HG03064 (cell line): ENCODE measurements around the gene MTRF1L.
"Not testable (repeated sequence)": the region's sequence is repeated elsewhere in the genome, so short reads cannot be mapped to it uniquely, and the experiment has no call there.

ENCODE experiments used
- ATAC-seq: cut with Tn5 transposase; IDR thresholded peaks from one replicate; pipeline ENCODE4 v1.9.1; 2021; ENCODE audit warnings: low read depth; ENCODE audit not compliant: unreplicated experiment

Gene MTRF1L

DNA sequence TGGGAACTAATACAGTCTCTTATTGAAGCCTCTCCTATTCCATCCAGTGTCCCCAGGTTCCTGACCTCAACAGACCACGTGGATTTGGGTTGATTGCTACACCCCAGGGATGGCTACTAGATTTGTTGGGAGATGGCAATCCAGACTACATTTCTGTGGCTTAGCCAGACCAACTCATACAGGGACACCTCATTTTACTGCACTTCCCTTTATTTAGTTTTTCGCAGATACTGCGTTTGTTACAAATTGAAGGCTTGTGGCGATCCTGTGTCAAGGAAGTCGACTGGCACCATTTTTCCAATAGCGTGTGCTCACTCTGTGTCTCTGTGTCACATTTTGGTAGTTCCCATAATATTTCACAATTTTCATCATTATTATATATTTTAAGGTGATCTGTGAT lies 10.3 kb upstream of the MTRF1L start:
- no peak for ATAC-seq

- peak; percentile 0 for ATAC-seq
Measured at GRCh38 chr6:153003366-153003690, 819 bp upstream of the MTRF1L start.

GRCh38 chr6:153001767-153002612 lies 519 bp downstream of the MTRF1L start:
- peak; percentile 19 for ATAC-seq

- not testable (repeated sequence) for ATAC-seq
Measured at GRCh38 chr6:153000790-153001189, 1.7 kb downstream of the MTRF1L start.

DNA sequence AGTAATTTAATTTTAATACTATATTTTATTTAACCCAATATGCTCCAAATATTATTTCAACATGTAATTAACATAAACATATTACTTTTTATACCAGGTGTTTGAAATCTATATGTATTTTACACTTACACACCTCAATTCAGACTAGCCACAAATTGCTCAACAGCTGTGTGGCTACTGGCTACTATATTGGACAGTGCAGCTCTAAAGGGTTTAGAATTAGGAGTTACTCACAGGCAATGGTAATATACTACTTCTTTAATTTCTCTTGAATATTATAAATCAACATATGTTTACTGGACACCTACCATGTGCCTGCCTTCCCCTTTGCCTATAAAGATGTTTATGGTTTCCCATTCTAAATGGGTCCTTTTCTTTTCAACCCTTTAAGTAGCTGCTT lies 2.3 kb downstream of the MTRF1L start:
- no peak for ATAC-seq

- ATAC-seq = not testable (repeated sequence)
Measured at GRCh38 chr6:152999538-152999937, 3.0 kb downstream of the MTRF1L start.

- no peak for ATAC-seq
Measured at GRCh38 chr6:152993847-152994246, 8.7 kb downstream of the MTRF1L start.

DNA sequence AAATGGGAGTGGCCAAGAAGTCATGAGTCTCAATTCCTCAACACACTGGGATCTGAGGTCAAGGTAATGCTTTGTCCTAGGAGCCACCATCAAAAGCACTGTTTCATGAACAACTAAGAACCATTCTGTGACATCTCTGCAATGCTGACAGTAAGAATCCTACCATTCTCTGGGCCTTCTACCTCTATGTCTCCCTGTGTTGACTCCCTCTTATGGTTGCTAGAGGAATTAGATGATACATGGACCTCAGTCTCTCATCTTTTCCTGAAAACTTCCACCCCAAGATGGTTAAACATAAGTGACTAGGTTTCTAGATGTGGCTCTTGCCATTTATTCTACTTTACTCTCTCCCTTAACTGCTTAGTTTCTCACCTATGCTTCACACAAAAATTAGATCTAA lies 9.1 kb downstream of the MTRF1L start:
- ATAC-seq = no peak

DNA sequence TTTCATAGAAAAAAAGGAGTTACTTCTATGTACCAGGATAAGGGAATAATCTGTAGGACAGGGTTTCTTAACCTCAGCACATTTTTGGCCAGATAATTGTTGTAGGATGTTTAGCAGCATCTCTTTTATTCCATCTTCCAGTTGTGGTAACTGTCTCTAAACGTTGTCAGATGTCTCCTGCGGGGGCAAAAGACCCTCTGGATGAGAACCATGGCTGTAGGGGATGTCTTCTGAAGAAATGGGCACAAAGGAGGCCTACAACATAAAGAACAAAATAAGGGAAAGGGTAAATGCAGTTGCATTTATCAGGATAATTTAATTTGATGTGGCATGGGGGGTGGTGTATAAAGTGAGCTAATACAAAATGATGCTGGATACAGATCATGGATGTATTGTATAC lies 15.5 kb downstream of the MTRF1L start:
- no peak for ATAC-seq

GRCh38 chr6:152985300-152985699 lies 17.2 kb downstream of the MTRF1L start:
- not testable (repeated sequence) for ATAC-seq

DNA sequence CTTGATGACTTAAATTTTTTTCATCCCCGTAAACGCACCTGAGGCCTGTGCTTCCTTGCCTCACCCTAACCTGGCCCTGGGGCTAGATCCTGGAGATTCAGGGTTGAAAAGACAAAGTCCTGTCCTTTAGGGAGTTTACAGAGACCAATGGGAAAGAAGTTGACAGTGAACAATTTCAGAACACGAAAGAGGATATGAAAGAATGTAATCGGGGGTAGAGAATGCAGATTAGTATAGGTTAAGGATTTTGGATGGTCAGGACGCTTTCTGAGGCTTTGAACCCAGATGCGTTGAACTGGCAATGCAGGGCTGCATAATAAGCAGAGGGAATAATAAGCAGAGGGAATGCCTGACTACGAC lies 18.0 kb downstream of the MTRF1L start:
- peak; percentile 31 for ATAC-seq

- peak; percentile 21 for ATAC-seq
Measured at GRCh38 chr6:152983637-152984512, 18.6 kb downstream of the MTRF1L start.

- ATAC-seq = peak; percentile 77
Measured at GRCh38 chr6:152982904-152983636, 19.4 kb downstream of the MTRF1L start, which contains the start of gene FBXO5. FBXO5 (minus strand) TSS chr6:152983041; CDS start chr6:152982959, 82 bp downstream.

DNA sequence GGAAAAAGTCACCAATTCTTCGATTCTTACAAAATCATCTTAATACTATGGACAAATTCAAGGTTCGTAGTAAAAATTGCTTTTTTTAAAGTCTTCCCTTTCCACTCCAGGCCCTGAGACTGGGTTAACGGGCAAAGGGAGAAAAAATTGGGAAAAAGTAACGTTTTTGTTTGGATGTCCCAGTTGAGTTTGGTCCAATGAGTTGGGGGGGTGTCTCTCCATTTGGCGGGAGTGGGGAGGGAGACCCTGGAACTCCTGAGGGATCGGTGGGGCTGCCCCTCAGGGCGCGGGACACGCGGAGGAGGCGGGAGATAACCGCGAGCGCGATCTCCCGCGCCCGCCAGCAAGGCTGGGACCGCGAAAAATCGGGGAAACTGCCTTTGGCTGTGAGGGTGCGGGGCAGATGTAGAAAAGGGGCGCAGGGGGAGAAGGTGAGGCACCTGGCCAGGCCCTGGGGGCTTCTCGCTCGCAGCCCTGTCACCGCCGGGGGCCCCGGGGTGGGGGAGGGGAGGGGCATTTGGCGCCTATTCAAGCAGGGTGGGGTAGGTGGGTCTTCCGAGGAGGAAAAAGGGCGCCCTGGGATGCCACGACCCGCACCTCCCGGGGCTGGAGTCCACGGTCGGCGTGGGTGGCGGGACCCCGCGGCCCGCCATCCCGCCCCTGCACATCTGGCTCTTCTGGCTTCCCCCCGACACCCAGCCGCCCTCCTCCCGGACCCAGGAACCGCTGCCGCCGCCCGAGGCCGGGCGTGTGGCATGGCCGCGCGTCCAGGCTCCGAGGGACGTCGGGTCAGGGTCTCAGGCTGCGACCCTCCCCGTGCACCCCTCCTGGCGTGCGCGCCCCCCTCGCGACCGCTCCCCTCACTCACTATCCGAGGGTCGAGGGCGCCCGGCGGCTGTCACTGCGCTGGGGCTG lies 20.3 kb downstream of the MTRF1L start:
- ATAC-seq = peak; percentile 1

DNA sequence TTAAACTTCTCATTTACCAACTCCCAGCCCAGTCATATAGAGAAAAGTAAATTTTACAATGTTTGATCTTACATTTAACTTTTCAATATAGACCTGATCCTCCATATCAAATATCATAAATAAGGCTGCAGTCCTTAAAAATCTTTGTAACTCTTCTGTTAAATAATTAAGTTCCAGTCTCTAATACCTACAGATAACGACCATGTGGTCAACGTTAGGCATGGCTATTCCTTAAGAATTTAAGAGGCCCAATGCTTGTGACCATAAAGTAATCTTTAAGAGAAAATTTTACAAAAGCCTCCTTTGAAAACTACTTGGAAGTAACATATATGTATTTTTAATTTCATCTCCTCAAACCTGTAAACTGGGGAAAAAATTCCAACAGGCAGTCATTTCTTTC lies 21.3 kb downstream of the MTRF1L start:
- no peak for ATAC-seq

GRCh38 chr6:152980656-152981055 lies 21.9 kb downstream of the MTRF1L start:
- no peak for ATAC-seq

DNA sequence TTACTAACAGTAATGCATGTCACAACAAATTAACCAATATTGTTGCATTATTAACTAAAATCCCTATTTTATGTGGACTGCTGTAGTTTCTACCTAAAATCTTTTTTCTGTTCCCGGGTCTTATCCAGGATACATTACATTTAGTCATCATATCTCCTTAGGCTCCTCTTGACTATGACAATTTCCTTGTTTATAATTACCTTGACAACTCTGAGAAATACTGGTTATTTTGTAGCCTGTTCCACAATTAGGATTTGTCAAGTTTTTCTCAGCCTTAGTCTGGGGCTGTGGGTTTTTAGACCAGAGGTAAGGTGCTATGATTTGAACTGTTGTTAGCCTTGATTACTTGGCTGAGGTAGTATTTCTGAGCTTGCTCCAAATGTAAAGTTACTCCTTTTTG lies 23.4 kb downstream of the MTRF1L start:
- ATAC-seq = no peak

- no peak for ATAC-seq
Measured at GRCh38 chr6:152978058-152978457, 24.5 kb downstream of the MTRF1L start.

GRCh38 chr6:152977556-152977955 lies 25.0 kb downstream of the MTRF1L start:
- ATAC-seq = no peak

DNA sequence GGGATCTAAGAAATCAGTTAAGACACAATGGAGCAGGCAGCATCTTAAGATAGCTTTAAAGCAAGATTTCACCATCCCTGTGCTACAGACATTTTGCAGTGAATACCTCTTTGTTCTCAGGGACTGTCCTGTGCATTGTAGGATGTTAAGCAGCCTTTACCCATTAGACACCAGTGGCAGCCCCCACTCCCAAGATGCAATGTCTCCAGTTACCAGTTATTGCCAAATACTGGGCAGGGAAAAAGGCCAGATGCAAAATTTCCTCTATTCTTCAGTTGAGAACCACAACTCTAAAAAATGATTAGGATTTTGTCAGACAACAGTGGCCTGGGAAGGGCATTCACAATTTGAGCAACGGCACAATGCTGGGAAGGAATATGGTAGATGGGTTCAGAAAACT lies 25.8 kb downstream of the MTRF1L start:
- no peak for ATAC-seq
